Endothelial cell of hepatic sinusoid (primary cell): ENCODE data around the gene PPP4R2.

Experiments
- in situ Hi-C: cut with HindIII; loops from 2 replicates; pipeline ENCODE4 v1.10.0; 2017; ENCODE audit warnings: low sequenced_read_pairs

The PPP4R2 gene

DNA sequence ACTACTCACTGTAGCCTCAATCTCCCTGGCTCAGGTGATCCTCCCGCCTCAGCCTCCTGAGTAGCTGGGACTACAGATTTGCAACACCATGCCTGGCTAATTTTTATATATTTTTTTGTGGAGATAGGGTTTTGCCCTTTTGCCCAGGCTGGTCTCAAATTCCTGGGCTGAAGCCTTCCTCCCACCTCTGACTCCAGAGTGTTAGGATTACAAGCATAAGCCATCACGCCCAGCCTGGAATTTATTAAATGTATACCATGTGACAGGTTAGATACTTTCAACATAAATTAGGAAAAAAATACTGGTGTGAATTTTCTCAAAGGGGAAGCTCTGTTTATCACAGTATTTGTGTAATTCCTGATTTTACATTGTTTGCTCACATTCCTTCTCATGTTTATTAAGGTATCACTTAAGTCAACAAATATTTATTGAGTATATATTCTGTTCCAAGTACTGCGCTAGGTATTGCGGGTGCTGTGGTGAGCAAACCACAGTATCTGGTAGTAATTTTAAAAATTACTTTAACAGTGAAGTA, 24.8 kb downstream of the PPP4R2 start:
- in situ Hi-C loops = no loop called here

DNA sequence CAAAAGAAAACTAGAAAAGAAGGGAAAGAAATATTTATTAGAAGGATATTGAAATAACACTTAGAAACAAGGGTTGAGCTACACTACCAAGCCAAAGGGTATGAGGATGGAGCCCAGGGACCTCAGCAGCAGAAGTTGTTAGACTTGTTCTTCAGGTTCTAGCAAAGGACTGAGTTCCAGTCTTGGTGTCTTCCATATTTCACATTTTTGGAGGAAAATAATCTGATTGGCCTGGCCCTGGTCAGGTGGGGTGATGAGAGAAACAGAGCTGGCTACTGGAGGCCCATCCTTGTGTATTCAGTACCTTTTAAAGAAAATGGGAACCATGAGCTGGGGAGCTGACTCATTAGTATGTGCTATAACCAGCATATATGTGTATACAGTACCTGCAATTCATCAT, 28.2 kb downstream of the PPP4R2 start:
- in situ Hi-C loops = no loop called here

DNA sequence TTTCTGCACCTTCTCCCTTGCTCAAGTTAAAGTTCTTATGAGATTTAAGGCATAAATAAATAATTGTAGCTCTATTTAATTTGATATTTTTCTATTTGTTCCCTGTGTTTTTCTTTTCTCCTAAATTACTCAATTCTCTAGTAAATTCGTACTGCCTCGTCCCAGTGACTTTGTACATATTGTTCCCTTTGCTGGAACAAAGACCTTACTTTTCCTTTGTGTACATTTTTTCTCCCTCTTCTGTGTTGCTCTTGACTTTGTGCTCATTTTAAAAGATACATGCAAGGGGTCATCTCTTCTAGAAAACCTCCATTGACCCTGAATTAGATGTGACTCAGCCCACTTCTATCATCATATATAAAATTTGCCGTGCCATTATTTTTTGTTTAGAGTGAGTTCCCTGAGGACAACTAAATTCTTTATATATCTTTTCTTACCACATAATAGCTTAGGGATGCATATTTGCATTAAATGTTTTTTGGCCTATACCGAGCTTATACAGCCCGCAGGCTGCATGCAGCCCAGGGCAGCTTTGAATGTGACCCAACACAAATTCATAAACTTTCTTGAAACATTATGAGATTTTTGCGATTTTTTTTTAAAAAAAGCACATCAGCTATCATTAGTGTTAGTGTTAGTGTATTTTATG, 29.6 kb downstream of the PPP4R2 start:
- in situ Hi-C loops = no loop called here

- in situ Hi-C loops = no loop called here
Observed at GRCh38 chr3:73026760-73027113, 30.1 kb downstream of the PPP4R2 start.

GRCh38 chr3:73028803-73029202, 32.2 kb downstream of the PPP4R2 start:
- in situ Hi-C loops = no loop called here

DNA sequence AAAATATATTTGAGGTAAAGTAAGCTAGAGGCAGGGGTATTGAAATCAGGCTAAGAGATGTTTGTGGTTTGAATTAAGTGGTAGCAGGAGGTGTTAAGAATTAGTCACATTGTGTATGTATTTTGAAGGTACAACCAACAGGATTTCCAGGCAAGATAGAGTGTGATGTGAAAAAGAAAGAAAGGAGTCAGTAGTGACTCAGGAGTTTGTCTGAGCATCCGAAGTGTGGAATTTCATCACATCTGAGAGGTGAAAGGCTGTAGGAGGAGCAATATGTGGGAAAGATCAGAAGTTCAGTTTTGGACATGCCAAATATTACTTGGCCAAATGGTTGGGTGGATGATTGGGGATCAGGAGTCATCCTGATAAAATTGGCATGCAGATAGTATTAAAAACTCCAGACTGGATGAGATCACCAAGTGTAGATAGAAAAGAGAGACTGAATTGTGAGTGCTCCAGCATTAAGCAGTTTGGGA, 32.7 kb downstream of the PPP4R2 start:
- in situ Hi-C loops = no loop called here

DNA sequence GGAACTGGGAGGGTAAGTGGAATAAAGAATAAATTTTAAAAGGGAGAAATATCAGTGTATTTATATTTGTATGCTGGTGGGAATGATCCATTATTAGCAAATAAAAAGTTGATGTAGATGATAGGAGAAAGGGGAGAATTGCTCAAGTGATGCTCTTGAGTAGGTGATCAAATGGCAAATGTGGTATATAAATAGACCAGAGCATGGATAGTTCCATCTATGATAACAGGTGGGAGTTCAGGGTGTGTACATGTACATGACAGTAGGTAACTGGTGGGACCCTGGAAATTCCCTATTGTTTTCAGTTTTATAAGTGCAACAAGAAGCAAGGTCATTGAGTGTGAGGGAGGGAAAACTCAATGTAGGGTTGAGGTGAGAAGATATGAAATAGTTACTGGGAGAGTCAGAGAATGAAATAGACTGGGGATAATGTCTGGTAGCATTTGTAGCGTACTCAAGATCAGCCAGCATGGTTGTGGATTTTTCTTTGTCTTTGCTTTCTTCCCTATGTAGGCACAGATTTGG, 33.5 kb downstream of the PPP4R2 start:
- in situ Hi-C loops = no loop called here

- in situ Hi-C loops = no loop called here
Observed at GRCh38 chr3:73031573-73032103, 35.0 kb downstream of the PPP4R2 start.

GRCh38 chr3:73036694-73037591, 40.3 kb downstream of the PPP4R2 start:
- in situ Hi-C loops = no loop called here

- in situ Hi-C loops = no loop called here
Observed at GRCh38 chr3:73041537-73041936, 44.9 kb downstream of the PPP4R2 start.

DNA sequence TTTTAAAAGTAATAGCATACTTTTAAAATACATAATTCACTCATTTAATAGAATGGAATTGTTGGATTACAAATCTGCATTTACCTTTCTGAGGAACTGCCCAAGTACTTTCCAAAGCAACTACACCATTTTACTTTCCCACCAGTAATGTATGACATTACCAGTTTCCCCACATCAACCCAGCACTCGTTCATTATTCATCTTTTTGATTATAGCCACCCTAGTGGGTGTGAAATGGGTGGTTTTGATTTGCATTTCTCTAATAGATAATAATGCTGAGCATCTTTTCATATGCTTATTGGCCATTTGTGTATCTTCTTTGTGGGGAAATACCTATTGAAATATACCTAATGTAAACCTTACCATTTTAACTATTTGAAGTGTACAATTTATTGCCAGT, 46.8 kb downstream of the PPP4R2 start:
- in situ Hi-C loops = no loop called here

- in situ Hi-C loops = no loop called here
Observed at GRCh38 chr3:73045391-73045790, 48.8 kb downstream of the PPP4R2 start.

- in situ Hi-C loops = no loop called here
Observed at GRCh38 chr3:73046195-73046594, 49.6 kb downstream of the PPP4R2 start.

DNA sequence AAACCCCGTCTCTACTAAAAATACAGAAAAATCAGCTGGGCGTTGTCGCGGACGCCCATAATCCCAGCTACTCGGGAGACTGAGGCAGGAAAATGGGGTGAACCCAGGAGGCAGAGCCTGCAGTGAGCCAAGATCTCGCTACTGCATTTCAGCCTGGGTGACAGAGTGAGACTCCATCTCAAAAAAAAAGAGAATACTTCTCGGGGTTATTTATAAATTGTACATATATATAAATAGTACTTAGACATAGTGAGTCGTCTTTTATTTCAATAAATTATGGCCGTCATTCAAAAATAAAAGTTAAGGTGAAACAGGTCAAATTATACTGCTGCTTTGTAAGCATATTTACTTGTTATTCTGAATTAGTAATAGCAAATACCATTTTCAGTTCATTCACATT, 52.7 kb downstream of the PPP4R2 start:
- in situ Hi-C loops = no loop called here

GRCh38 chr3:73052857-73053256, 56.2 kb downstream of the PPP4R2 start:
- in situ Hi-C loops = loop anchor here (25.0 kb wide), 1 partner anchor 116 kb away; no protein-coding TSS in a partner anchor

- in situ Hi-C loops = loop anchor here (25.0 kb wide), 1 partner anchor 118 kb away; no protein-coding TSS in a partner anchor
Observed at GRCh38 chr3:73055583-73055982, 59.0 kb downstream of the PPP4R2 start.

DNA sequence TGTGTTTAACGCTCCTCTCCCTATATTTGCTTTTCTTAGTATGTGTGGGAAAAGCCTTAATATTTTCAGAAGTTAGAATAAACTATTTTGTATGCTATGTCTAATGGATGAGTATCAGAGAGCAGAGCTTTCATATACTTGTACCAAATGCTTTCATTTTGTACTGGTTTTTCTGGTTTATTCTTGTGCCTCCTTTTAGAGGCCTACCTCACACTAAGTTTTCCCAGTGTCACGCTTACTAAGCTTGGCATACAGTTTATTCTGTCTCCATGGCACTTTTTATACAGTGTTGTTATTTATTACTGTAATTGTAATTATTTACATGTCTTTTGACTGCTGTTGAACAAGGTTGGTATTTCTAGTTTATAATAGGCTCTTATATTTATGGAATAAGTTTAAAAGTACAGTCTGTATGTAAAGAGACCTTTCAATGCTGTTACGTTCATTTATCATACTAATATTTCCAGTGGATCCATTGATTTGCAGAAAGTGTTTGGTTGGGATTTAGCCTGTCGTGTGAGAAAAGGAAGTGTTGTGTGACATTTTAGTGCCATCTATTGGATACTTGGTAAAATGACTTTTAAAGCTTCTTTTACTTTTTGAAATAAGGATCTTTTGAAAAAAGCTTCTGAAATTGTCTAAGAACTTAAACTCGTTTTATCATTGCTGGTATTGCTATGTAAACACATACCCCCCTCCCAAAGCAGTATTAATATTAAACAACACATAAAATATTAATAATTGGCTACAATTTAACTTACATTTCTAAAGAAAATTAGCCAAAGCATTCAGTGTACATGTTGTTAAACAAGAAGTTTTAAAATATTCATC, 59.6 kb downstream of the PPP4R2 start:
- in situ Hi-C loops = loop anchor here (25.0 kb wide), 1 partner anchor 119 kb away; no protein-coding TSS in a partner anchor

GRCh38 chr3:73056845-73057150, 60.2 kb downstream of the PPP4R2 start:
- in situ Hi-C loops = loop anchor here (25.0 kb wide), 1 partner anchor 119 kb away; no protein-coding TSS in a partner anchor

- in situ Hi-C loops = loop anchor here (25.0 kb wide), 1 partner anchor 123 kb away; no protein-coding TSS in a partner anchor
Observed at GRCh38 chr3:73060302-73060723, 63.7 kb downstream of the PPP4R2 start.

GRCh38 chr3:73061416-73061815, 64.8 kb downstream of the PPP4R2 start, which contains the start of gene EBLN2:
Gene EBLN2 (plus strand): TSS chr3:73061659. CDS start chr3:73062082, 423 bp downstream.
- in situ Hi-C loops = loop anchor here (25.0 kb wide), 1 partner anchor 124 kb away; no protein-coding TSS in a partner anchor
